Stimulated activated CD8-positive, alpha-beta memory T cell treated with anti-CD3 and anti-CD28 coated beads, Interleukin-15, amount 100 ng/mL, for 24 hours (primary cell): ENCODE measurements around the gene VWA1.
"Not testable (repeated sequence)": the region's sequence is repeated elsewhere in the genome, so short reads cannot be mapped to it uniquely, and the experiment has no call there.

Experiments used
- DNase-seq: peaks from one replicate; pipeline ENCODE4 v3.0.0-alpha.2; 2020; ENCODE audit warnings: low read depth

The VWA1 gene

DNA sequence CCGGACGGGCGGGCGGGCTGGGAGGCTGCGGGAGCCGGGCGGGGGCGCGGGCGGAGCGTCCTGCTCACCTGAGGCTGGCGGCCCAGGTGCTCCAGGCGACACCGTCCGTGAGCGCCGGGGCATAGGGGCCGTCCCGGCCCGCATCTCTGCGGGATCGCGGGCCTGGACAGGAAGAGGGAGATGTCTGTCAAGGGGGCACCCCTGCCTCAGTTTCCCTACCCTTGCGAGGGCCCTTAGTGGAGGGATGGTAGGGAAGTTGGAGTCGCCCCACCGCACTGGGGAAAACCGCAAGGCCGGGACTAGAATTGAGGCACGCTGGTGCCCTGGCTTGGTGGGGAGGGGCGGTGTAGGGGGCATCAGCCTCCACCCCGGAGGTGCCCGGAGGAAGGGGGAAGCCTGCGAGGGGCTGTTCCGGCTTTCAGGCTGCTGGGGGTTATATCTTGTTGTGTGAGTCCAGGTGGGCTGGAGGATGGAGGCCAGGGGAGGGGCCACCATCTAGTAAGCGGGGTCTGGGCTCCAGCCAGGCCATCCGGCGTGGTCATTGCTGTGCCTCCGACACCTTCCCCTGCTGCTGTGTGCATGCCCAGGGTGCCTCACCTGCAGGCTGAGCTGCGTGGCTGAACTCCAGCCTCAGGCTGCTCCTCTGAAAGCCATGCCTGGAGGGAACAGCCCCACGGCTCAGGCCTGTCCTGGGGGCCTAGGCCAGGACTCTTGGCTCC is 580 bp downstream of the VWA1 start:
- no peak for DNase-seq

DNA sequence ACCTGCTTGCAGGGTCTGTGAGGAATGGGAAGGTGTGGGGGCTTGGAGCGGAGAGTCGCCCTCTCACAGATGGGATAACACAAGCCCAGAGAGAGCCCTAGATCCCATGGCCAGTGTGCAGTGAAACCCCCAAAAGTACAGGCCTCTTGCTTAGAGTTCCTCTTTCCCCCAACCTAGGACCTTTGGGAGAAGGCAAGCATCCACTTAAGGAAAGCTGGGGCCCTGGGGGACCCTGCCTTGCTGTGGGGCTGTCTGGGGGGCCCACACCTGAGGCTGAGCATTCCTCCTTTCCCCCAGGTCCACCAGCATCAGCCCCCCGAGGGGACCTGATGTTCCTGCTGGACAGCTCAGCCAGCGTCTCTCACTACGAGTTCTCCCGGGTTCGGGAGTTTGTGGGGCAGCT is 1.1 kb downstream of the VWA1 start:
- DNase-seq = no peak

DNA sequence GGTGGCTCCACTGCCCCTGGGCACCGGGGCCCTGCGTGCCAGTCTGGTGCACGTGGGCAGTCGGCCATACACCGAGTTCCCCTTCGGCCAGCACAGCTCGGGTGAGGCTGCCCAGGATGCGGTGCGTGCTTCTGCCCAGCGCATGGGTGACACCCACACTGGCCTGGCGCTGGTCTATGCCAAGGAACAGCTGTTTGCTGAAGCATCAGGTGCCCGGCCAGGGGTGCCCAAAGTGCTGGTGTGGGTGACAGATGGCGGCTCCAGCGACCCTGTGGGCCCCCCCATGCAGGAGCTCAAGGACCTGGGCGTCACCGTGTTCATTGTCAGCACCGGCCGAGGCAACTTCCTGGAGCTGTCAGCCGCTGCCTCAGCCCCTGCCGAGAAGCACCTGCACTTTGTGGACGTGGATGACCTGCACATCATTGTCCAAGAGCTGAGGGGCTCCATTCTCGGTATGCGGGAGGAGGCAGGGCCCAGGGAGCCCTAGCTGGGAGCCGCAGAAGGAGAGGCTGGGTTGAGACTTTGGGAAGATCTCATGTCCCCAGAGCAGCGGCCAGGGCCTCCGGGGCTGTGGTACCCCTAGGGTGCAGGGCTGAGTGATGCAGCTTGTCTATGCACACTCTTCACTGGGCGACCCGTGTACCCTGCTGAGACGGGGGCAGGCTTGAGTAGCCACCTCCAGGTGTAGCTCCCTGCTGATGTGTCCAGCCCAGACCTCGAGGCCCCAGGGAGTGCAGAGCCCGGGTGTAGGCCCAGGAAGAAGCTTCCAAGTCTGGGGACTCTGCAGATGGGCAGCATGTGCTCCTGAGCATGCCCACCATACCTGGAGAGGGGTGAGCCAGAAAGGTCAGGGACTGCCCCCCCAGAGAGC is 1.8 kb downstream of the VWA1 start:
- no peak for DNase-seq

DNA sequence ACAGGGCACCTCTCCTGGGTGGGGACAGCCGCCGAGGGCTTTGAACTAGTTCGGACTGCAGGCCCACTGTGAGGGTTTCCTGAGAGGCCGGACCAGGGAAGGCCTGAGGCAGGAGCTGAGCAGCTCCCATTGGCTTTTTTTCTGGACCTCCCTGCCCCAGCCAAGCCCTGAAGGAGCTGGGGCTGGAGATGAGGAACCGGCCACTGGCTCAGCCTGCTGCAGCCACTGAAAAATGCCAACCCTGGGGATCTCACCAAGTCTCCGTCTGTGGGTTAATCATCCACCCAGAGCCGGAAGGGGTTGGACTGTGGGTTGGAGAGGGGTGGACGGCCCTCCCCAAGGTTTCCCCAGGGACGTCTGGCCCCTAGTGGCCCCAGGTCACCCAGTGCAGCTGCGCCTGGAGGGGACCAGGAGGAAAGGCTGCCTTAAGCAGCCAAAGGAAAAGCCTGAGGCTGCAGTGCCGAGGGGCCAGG is 2.5 kb downstream of the VWA1 start:
- no peak for DNase-seq

DNA sequence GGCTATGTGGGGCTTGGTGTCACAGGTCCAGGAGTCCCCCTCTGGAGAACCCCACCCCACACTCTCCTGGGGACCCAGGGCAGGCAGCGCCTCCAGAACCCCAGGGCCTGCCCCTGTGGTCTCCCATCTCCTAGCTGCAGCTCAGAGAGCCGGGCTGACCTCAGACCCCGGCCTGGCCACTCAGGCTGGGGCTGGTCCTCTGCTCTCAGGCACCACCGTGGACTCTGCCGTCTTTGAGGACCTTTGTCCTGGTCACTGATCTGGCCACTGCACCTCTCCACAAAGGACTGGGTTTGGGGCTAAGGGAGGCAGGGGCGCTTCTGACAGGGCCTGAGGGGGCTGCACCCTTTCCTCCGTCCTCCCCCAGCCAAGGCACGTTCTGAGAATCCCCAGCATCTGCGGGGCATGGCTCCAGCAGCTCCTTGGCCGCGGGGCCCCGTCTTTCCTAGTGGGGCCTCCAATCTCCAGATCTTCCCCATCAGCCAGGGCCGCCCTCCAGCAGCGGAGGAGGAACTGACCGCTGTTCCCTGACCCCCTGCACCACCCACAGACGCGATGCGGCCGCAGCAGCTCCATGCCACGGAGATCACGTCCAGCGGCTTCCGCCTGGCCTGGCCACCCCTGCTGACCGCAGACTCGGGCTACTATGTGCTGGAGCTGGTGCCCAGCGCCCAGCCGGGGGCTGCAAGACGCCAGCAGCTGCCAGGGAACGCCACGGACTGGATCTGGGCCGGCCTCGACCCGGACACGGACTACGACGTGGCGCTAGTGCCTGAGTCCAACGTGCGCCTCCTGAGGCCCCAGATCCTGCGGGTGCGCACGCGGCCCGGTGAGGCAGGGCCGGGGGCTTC is 3.3 kb downstream of the VWA1 start:
- DNase-seq = no peak

DNA sequence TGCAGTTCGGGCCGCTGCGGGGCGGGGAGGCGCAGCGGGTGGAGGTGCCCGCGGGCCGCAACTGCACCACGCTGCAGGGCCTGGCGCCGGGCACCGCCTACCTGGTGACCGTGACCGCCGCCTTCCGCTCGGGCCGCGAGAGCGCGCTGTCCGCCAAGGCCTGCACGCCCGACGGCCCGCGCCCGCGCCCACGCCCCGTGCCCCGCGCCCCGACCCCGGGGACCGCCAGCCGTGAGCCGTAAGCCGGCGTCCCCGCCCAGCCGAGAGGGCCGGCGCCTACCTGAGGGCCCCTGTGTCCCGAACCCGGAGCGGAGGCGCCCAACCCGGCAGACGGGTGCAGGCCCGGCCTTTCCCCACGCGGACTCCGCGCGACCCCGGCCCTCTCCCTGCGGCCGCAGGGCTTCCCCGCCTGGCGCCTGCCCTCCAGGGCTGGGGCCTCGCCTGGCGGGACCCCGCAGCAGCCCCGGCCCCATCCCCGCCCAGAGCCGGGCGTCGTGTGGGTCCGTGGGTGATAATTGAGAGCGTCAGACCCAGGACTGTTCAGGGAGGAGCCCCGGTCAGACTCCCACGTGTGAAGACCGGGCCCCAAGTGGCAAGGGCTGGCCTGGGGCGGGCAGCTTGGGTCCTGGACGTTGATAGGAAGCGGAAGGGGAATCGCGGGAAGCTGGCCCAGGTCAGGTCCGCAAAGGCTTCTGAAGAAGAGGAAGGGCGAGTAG is 4.2 kb downstream of the VWA1 start:
- no peak for DNase-seq

DNA sequence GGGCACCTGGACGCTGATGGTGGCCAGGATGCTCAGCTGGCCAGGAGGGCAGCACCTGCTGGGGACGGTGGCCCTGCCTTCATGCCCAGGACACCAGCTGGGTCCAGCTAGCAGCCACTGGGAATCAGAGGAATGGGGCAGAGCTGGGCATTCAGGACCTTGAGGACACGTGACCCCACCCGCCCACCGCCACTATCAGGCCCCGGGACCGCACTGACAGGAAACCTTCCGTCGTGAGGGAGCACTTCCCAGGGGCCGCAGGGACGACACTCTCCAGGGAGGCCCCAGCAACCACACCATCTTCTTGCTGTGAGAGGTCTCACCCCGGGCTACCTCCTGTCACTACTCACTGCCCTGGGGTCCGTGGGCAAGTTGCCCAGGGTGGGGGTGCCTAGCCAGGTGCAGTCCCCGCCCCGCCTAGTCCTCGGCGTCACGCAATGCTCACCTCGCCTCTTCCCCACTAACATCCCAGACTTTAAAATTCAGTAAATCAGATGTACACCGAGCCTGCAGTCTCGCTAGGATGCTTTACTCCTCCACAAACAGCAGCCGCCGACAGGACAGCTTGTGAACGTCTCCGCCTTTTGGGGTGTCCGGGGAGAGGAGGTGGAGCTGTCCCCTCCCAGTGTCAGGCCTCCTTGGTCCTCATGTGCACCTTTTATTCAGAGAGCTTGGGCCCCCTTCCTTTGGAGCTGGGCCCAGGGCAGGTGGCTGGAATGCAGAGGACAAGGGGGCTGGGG is 4.9 kb downstream of the VWA1 start:
- no peak for DNase-seq

DNA sequence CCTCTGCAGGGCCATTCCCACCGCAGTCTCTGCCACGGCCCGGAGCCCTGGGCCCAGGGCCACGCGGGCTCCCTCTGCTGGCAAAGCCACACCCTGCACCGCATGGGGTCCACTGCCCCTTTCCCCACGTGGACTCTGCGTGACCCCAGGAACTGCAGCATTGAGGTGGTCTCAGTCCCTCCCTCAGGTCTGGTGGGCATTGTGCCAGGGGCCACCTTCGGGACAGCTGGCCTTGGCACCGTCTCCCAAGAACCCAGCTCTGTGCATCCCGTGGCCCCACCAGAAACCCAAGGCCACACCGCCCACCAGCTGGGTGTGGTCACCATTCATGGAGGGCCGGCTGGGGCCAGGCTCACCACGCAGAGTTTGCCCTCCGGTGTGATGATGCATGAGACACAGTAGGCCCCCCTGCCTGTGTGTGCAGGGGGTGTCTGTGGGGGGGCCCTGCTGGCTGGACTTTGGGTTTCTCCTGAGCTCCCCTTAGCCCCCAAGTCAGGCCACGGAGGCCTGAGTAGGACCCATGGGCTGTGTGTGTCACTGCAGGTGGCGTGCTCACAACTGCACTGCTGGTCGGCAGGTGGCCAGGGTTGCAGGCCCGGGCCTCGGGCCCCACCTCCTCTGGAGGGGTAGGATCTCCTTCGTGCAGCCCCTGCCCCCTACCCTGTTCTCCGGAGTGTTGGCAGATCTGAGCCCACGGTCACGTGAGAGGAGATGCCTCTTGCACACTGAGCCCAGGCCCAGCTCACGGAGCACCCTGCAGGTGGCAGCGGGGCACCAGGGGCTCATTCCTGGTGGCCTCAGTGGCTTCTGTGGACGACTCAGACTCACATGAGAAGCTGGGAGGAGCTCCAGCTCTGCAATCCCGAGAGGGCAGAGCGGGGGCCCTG is 5.8 kb downstream of the VWA1 start:
- DNase-seq = peak; percentile 39

DNA sequence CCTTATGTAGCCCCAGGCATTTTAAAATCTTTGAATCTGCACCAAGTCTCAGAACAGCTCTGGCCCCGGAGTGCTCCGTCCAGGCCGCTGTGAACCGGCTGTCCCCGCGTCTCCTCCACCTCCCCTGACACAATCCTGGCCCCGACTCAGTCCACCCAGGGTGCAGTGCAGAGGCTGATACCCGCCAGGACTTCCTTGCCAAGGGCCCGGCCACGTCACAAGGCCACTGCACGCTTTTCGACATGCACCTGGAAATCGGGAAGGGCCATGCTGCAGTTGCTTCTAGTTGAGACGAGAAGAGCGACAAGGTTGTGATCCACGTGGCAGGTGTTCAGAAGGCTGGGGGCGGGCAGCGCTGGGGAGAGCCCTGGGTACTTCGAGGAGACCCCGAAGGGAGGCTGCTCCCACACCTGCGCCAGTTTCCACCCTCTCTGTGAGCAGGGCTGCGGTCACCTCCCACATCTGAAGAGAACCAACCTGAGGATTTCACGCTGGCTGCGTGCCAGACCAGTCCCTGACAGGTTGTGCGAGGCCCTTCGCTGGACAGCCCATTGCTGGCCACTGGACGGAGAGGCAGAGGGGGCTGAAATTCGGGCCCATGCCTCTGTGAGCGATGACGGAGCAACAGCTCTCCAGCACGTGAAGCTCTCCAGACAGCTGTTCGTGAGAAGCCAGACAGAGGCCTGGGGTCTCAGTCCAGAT is 6.7 kb downstream of the VWA1 start:
- no peak for DNase-seq

DNA sequence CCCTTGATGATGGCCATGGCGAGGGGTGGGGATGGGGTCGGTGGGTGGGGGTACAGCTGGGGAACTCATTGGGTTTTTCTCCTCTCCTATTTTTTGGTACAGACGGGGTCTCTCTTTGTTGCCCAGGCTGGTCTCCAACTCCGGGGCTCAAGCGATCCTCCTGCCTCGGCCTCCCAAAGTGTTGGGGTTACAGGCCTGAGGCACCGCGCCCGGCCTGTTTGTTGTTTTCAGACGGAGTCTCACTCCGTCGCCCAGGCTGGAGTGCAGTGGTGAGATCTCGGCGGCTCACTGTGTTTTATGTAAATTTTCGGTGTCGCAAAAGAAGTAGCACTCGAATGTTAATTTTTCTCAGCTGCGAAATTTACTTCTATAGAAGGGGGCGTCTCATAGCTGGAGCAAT is 11.1 kb downstream of the VWA1 start:
- not testable (repeated sequence) for DNase-seq

DNA sequence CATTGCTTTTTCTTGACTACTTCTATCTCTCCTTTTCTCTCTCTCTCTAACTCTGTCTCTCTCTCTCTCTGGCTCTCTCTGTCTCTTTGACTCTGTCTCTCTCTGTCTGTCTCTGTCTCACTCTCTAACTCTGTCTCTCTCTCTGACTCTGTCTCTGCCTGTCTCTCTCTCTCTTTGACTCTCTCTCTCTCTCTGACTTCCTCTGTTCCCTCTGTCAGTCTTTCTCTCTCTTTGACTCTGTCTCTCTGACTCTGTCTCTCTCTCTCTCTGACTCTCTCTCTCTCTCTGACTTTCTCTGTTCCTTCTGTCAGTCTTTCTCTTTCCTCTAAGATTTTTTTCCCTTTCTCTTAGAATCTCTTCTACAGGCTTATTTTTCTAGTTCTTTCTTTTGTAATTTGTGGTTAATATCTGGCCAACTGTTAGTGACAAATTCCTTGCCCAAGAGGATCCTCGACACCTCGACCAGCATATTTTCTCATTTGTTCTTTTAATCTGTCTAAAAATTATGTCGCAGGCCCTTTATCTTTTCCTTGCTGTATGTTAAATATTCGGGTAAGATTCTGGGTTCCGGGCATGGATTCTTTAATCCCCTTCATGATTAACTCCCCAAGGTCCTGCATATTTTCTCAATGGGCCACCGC is 13.7 kb downstream of the VWA1 start, which contains the start of gene ATAD3C:
TSS of gene ATAD3C (plus strand) at position 591 of the 641 bp plus-strand sequence. CDS start 995 bp downstream, outside the sequence.
- DNase-seq = no peak

DNA sequence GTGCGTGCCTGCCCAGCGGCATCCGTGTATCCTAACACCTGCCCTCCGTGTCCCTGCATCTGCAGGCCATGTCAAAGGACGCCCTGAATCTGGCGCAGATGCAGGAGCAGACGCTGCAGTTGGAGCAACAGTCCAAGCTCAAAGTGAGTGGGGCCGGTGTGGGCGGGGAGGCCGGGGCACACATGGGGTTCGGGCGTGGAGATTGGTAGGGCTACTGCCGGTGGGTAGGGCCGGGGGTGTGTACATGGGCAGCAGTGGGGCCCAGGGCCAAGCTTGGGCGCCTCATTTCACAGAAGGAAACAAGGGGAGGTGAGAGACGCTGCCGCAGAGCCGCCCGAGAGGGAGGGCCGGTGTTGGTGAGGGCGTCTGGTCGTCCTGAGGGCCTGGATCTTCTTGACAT is 15.1 kb downstream of the VWA1 start:
- DNase-seq = not testable (repeated sequence)

DNA sequence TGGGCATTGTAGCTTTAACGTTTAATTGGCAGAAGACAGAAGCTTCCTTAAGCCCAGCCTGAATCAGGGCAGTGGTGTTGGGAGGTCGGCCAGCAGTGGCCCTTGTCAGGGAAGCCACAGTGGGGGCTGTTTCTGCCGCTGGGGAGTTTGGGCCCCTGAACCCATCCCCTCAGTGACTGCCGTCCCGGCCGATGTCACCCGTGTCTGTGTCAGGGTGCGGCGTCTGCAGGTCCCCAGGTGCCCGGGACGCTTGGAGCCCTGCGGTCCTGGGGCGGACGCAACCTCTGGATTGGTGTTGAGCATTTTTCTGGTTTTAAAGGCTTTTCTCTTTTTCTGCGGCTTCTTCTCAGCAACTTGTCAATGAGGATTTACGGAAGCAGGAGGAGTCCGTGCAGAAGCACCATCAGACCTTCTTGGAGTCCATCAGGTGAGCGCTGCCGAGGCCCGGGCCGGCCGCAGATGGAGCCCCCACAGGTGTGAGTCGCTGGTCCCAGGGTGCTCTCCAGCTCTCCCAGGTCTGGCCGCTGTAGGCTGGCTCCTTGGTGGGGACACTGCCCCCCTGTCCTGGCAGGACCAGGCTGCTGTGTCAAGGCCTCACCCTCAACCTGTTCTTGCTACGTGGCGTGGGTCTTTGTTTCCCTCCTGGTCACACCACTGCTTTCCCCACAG is 16.3 kb downstream of the VWA1 start:
- DNase-seq = no peak

DNA sequence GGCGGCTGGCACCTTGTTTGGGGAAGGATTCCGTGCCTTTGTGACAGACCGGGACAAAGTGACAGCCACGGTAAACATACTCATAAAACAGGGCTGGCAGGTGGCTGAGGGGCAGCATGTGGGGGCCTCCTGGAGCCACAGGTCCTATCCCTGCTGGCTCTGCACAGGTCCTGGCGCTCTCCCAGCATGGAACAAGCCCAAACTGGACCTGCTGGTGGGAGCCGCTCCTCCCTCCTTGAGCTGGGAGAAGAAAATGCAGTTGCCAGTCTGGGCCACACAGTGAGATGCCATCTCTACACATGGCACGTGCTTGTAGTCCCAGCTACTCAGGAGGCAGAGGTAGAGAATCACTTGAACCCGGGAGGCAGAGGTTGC is 16.9 kb downstream of the VWA1 start:
- DNase-seq = not testable (repeated sequence)

DNA sequence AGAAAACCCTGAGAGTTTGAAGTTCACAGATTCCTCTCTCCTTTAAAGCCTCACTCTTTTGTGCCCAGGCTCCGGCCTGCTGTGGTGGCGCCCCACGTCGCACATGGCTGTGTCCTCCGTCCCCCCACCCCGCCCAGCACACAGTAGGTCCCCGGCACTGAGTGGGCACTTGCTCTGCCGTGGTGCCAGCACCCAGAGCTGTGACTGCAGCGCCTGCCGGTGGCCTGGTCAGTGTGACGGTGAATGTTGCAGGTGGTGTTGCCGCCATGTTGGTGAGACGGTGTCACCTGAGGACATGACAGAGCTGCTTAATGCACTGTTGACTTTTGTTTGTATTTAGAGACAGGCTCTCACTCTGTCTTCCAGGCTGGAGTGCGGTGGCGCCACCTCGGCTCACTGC is 17.4 kb downstream of the VWA1 start:
- no peak for DNase-seq

DNA sequence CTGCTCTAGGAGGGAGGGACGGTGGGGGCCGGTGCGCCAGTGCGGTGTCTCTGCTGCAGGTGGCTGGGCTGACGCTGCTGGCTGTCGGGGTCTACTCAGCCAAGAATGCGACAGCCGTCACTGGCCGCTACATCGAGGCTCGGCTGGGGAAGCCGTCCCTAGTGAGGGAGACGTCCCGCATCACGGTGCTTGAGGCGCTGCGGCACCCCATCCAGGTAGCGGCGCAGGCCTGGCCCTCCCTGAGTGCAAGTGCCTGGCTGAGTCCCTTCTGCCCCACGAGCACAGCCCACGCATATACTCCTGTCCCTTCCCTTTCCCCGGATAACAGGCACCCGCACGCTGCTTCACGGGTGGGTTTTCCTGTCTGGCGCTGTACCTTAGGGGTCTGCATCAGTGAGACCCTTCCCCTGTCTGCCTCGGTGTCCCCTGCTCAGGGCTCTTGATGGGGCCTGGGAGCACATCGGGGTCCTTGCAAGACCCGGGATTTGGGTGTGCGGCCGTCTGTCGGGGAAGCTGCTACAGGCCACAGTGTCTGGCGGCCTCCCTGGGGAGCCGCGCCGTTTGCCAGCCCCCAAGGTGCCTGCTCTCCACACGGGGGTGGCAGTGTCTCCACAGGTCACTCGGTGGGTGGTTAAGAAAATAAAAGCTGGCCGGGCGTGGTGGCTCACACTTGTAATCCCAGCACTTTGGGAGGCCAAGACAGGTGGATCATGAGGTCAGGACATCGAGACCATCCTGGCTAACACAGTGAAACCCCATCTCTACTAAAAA is 19.0 kb downstream of the VWA1 start:
- DNase-seq = not testable (repeated sequence)

DNA sequence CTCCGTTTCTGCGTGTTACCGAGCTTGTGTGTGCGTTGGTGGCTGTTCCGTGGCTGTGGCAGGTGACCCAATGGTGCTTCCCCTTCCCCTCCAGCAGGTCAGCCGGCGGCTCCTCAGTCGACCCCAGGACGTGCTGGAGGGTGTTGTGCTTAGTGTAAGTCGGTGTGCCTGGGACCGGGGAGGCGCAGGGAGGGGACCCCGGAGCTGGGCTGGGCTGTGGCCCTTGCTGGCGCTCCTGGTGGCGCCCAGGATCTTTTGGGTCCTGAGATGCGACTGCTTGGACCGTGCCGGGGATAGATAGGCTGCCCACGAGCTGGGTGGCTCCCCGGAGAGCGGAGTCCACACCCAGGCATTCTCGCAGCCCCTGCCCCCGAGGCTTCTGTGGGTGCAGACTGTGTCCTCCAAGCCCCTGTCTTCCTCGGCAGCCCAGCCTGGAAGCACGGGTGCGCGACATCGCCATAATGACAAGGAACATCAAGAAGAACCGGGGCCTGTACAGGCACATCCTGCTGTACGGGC is 19.9 kb downstream of the VWA1 start:
- no peak for DNase-seq
